Skeletal muscle tissue (tissue), 4 donors: ENCODE measurements around the gene ASXL3. TPM values are rescaled to one million over a fixed set of nuclear protein-coding genes. Genes with fewer than 3 reads are reported as not detected.

ENCODE experiments used
- H3K27ac ChIP-seq: one replicate; pipeline ENCODE4 v1.7.0; 2013; ENCODE audit warnings: mild to moderate bottlenecking, low read depth, low read length, inconsistent platforms
- H3K27me3 ChIP-seq, 3 donors: one replicate each; pipeline ENCODE4 v1.7.0; 2013; ENCODE audit warnings: low read length in 3 of 3; ENCODE audit not compliant: control insufficient read depth in 3 of 3, insufficient read depth in 3 of 3
- H3K36me3 ChIP-seq, 3 donors: one replicate each; pipeline ENCODE4 v1.7.0; 2013; ENCODE audit warnings: low read length in 3 of 3; ENCODE audit not compliant: control insufficient read depth in 3 of 3, insufficient read depth in 3 of 3
- H3K4me1 ChIP-seq, 3 donors: one replicate each; pipeline ENCODE4 v1.7.0; 2013; ENCODE audit warnings: low read length in 3 of 3, mild to moderate bottlenecking in 3 of 3; ENCODE audit not compliant: control insufficient read depth in 3 of 3, insufficient read depth in 3 of 3
- H3K4me3 ChIP-seq, 3 donors: one replicate each; pipeline ENCODE4 v1.7.0; 2013; ENCODE audit warnings: low read length in 3 of 3
- H3K9ac ChIP-seq, 3 donors: one replicate each; pipeline ENCODE4 v1.7.0; 2013; ENCODE audit warnings: low read length in 3 of 3, mild to moderate bottlenecking in 3 of 3, moderate library complexity in 2 of 3, low read depth in 1 of 3
- H3K9me3 ChIP-seq, 3 donors: one replicate each; pipeline ENCODE4 v1.7.0; 2013; ENCODE audit warnings: low read length in 3 of 3; ENCODE audit not compliant: control insufficient read depth in 3 of 3
- total RNA-seq: library from RNA; depleted of rRNA; stranded (reverse); fragments of >200 nt; gene quantifications from one replicate; pipeline ENCODE4 v1.2.3, GENCODE V29; 2014
- donor health status: Osteomylitis.

ASXL3 gene
- total RNA-seq, 1 donor from 2014 or later = 7.3 TPM

GRCh38 chr18:33741760-33742159, 163.7 kb downstream of the ASXL3 start:
- Histone ChIP-seq H3K4me1 (no peaks in the 10 kb centered on the region), H3K9ac (no peak overlapping the region), H3K27me3 (no peaks in the 10 kb centered on the region), H3K9me3 (no peaks in the 10 kb centered on the region), H3K4me3 (no peak overlapping the region), H3K36me3 (no peaks in the 10 kb centered on the region), H3K27ac (no peak overlapping the region)

DNA sequence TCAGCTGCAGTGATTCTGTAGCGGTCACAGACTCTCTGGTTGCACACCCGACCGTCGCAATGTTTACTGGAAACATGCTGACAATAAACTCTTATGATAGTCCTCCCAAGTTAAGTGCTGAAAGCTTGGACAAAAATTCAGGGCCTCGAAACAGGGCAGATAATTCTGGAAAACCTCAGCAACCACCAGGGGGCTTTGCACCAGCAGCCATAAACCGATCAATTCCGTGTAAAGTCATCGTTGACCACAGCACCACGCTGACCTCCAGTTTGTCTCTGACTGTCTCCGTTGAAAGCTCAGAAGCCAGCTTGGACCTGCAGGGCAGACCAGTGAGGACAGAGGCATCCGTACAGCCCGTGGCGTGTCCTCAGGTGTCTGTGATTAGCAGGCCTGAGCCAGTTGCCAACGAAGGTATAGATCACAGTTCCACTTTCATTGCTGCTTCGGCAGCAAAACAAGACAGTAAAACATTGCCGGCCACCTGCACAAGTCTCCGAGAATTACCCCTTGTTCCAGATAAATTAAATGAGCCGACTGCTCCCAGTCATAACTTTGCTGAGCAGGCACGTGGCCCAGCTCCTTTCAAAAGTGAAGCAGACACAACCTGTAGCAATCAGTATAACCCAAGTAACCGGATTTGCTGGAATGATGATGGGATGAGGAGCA, 166.1 kb downstream of the ASXL3 start:
- H3K9ac ChIP-seq = no peak overlapping the region

DNA sequence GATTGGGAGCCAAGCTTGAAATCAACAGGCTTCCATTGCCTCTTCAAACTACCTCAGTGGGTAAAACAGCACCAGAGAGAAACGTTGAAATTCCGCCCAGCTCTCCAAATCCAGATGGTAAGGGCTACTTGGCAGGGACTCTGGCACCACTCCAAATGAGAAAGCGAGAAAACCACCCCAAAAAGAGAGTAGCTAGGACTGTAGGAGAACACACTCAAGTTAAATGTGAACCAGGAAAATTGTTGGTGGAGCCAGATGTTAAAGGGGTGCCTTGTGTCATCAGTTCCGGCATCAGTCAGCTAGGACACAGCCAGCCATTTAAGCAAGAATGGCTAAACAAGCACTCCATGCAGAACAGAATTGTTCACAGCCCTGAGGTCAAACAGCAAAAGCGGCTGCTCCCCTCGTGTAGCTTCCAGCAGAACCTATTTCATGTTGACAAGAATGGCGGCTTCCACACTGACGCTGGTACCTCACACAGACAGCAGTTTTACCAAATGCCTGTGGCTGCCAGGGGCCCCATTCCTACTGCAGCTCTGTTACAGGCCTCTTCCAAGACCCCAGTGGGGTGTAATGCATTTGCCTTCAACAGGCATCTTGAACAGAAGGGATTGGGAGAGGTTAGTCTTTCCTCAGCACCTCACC, 167.3 kb downstream of the ASXL3 start:
- Histone ChIP-seq H3K27ac (no peak overlapping the region), H3K27me3 (no peaks in the 10 kb centered on the region), H3K4me3 (no peak overlapping the region)

More for the DNA sequence above, 166.1 kb downstream of the ASXL3 start:
- no peaks in the 10 kb centered on the region for H3K9me3 ChIP-seq
- H3K36me3 ChIP-seq = no peaks in the 10 kb centered on the region
- H3K4me3 ChIP-seq = no peak overlapping the region
- H3K27ac ChIP-seq = no peak overlapping the region
- no peaks in the 10 kb centered on the region for H3K4me1 ChIP-seq
- H3K27me3 ChIP-seq = no peaks in the 10 kb centered on the region

DNA sequence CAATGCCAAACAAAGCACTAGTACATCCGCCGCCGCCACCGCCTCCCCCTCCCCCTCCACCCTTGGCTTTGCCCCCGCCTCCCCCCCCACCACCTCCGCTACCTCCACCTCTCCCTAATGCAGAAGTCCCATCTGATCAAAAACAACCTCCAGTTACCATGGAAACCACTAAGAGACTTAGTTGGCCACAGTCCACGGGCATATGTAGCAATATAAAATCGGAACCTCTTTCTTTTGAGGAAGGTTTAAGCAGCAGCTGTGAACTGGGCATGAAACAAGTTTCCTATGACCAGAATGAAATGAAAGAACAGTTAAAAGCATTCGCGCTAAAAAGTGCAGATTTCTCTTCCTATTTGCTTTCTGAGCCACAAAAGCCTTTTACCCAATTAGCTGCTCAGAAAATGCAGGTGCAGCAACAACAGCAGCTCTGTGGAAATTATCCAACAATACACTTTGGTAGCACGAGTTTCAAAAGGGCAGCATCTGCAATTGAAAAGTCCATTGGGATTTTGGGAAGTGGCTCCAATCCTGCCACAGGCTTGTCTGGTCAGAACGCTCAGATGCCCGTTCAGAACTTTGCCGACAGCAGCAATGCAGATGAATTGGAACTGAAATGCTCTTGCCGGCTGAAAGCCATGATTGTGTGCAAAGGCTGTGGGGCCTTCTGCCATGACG, 168.0 kb downstream of the ASXL3 start:
- H3K27ac ChIP-seq = no peak overlapping the region
- no peaks in the 10 kb centered on the region for H3K4me1 ChIP-seq
- H3K9me3 ChIP-seq = no peaks in the 10 kb centered on the region
- H3K36me3 ChIP-seq = no peaks in the 10 kb centered on the region
- no peaks in the 10 kb centered on the region for H3K27me3 ChIP-seq
- no peak overlapping the region for H3K4me3 ChIP-seq
- no peak overlapping the region for H3K9ac ChIP-seq

More for the DNA sequence above, 167.3 kb downstream of the ASXL3 start:
- H3K9me3 ChIP-seq = no peaks in the 10 kb centered on the region
- no peak overlapping the region for H3K9ac ChIP-seq
- no peaks in the 10 kb centered on the region for H3K36me3 ChIP-seq
- H3K4me1 ChIP-seq = no peaks in the 10 kb centered on the region

DNA sequence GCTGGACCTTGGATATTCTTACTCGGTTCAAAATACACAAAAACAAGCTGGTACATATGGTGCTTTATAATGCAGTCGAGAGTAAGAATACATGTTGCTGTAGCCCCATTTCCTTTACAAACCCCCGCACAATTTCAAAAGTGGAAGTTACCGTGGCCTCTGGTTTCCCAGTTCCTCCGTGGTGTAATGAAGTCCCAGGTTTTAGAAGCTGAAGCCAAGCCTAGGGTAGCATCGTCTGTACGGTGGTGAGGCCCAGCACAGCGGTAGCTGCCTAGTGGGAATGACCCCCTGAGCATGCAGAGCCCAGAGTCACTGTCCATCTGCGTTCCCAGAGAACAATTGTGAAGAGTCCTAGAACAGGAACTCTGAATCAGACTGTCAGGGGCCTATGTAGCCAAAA, 171.8 kb downstream of the ASXL3 start:
- no peak overlapping the region for H3K4me3 ChIP-seq
- H3K27me3 ChIP-seq = peaks cover 0 to under 1% (median 0%) of the 10 kb centered on the region in 3 donors
- no peaks in the 10 kb centered on the region for H3K36me3 ChIP-seq
- no peak overlapping the region for H3K9ac ChIP-seq
- H3K4me1 ChIP-seq = no peaks in the 10 kb centered on the region
- no peak overlapping the region for H3K27ac ChIP-seq
- H3K9me3 ChIP-seq = no peaks in the 10 kb centered on the region

DNA sequence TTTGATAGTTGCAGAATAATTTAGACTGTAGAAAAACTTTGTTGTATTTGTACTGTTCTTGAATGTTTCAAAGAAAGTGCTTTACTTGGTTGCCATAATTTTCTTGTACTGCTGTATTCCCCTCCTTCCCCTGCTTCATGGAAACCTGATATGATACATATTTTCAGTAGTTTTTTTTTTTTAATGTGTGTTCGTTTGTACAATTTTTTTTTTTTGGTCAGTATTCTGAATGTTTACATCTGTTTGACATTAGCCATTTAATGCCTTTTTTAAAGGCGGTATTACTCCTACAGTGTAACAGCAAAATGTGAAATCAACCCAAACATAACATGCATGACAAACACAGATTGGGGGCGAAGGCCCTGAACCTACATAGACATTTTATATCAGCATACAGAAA, 172.3 kb downstream of the ASXL3 start:
- Histone ChIP-seq H3K9ac (no peak overlapping the region), H3K9me3 (no peaks in the 10 kb centered on the region), H3K27ac (no peak overlapping the region), H3K4me1 (no peaks in the 10 kb centered on the region), H3K4me3 (no peak overlapping the region), H3K36me3 (no peaks in the 10 kb centered on the region), H3K27me3 (peaks cover 0 to 2% (median 0%) of the 10 kb centered on the region in 3 donors)

- no peaks in the 10 kb centered on the region for H3K9me3 ChIP-seq
- H3K9ac ChIP-seq = no peak overlapping the region
- no peaks in the 10 kb centered on the region for H3K36me3 ChIP-seq
- H3K4me1 ChIP-seq = no peaks in the 10 kb centered on the region
- no peak overlapping the region for H3K27ac ChIP-seq
- peaks cover 0 to 2% (median 0%) of the 10 kb centered on the region in 3 donors for H3K27me3 ChIP-seq
- no peak overlapping the region for H3K4me3 ChIP-seq
These were observed 173.7 kb downstream of the ASXL3 start for GRCh38 chr18:33751613-33752221.

GRCh38 chr18:33755391-33755790, 177.4 kb downstream of the ASXL3 start:
- Histone ChIP-seq H3K9ac (no peak overlapping the region), H3K4me1 (no peaks in the 10 kb centered on the region), H3K9me3 (no peaks in the 10 kb centered on the region), H3K4me3 (no peak overlapping the region), H3K27me3 (peaks cover 0 to 2% (median 0%) of the 10 kb centered on the region in 3 donors), H3K36me3 (no peaks in the 10 kb centered on the region), H3K27ac (no peak overlapping the region)

DNA sequence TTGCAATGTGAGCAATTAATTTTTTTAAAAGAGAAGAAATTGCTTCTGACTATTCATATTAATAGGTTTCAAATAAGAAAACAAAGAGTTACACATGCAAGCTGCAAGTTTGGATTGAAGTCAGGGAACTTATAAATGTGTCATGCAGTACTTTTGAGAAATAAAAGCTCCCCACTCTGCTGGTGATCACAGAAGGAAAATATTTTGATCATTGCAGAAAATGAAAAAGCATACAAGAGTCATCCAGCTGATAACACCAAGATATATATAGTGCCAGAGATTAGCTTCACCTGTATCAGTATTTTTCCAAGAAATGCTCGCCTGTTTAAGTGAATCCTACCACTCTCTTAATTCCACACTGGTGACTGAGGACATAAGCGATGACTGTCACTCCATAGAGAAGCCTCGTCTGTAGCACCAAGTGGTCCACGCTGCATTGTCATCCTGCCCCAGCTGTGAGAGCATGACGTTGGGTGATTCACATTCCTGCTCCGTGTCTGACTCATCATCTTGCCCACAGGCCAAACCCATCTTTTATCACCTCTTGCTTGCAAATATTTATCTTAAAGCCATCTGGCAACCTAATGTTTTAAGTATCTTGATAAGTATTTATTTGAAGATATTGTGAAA, 178.0 kb downstream of the ASXL3 start:
- Histone ChIP-seq H3K4me1 (no peaks in the 10 kb centered on the region), H3K27me3 (peaks cover 0 to 2% (median 0%) of the 10 kb centered on the region in 3 donors), H3K4me3 (no peak overlapping the region), H3K9me3 (no peaks in the 10 kb centered on the region), H3K36me3 (no peaks in the 10 kb centered on the region), H3K27ac (no peak overlapping the region), H3K9ac (no peak overlapping the region)
